OCI-LY1 (cell line): ENCODE results near the gene PNRC1.

ENCODE experiments used
- H2AFZ ChIP-seq: fragments of 200-600 bp; sonication (generic), shearing (Covaris generic); 2 replicates; pipeline ENCODE4 v1.6.0; 2014; ENCODE audit warnings: antibody characterized with exemption, mild to moderate bottlenecking, low read length
- H3F3A ChIP-seq: fragments of 200-600 bp; sonication (generic), shearing (Covaris generic); 2 replicates; pipeline ENCODE4 v1.6.0; 2014; ENCODE audit warnings: mild to moderate bottlenecking, antibody characterized with exemption, low read length, moderate library complexity; ENCODE audit not compliant: insufficient read depth
- H3K27ac ChIP-seq: fragments of 200-600 bp; sonication (generic); 2 replicates; pipeline ENCODE4 v1.5.1; 2014; ENCODE audit warnings: low read length, mixed run types, mild to moderate bottlenecking, low read depth; ENCODE audit not compliant: poor library complexity, severe bottlenecking
- H3K27me3 ChIP-seq: fragments of 200-600 bp; sonication (generic); 2 replicates; pipeline ENCODE4 v1.6.0; 2014; ENCODE audit warnings: antibody characterized with exemption, mild to moderate bottlenecking, low read length, moderate library complexity; ENCODE audit not compliant: insufficient read depth
- H3K36me3 ChIP-seq: fragments of 200-600 bp; sonication (generic); 2 replicates; pipeline ENCODE4 v1.6.1; 2014; ENCODE audit warnings: mild to moderate bottlenecking, antibody characterized with exemption, low read length, moderate library complexity, mixed read lengths; ENCODE audit not compliant: insufficient read depth
- H3K4me1 ChIP-seq: fragments of 200-600 bp; sonication (generic); 2 replicates; pipeline ENCODE4 v1.5.1; 2014; ENCODE audit warnings: mild to moderate bottlenecking, low read length, moderate library complexity; ENCODE audit not compliant: insufficient read depth, severe bottlenecking
- H3K4me2 ChIP-seq: fragments of 200-600 bp; sonication (generic), shearing (Covaris generic); 2 replicates; pipeline ENCODE4 v1.6.1; 2014; ENCODE audit warnings: low read length
- H3K4me3 ChIP-seq: fragments of 200-600 bp; sonication (generic); 2 replicates; pipeline ENCODE4 v1.5.1; 2014; ENCODE audit warnings: low read length, low read depth, mild to moderate bottlenecking, mixed read lengths; ENCODE audit not compliant: poor library complexity, severe bottlenecking
- H3K79me2 ChIP-seq: fragments of 200-600 bp; shearing (Covaris generic); 2 replicates; pipeline ENCODE4 v1.6.1; 2016; ENCODE audit warnings: mixed run types, low read length, mixed read lengths; ENCODE audit not compliant: insufficient read depth
- H3K9ac ChIP-seq: fragments of 200-600 bp; sonication (generic), shearing (Covaris generic); 2 replicates; pipeline ENCODE4 v1.6.1; 2014; ENCODE audit warnings: mild to moderate bottlenecking, low read length, mixed read lengths
- H3K9me2 ChIP-seq: fragments of 200-600 bp; sonication (generic), shearing (Covaris generic); 2 replicates; pipeline ENCODE4 v1.6.1; 2014; ENCODE audit warnings: low read depth, mild to moderate bottlenecking, low read length, mixed read lengths
- H3K9me3 ChIP-seq: fragments of 200-600 bp; shearing (Covaris generic); 2 replicates; pipeline ENCODE4 v1.6.1; 2014; ENCODE audit warnings: low read length, mixed read lengths
- H4K20me1 ChIP-seq: fragments of 200-600 bp; sonication (generic), shearing (Covaris generic); 2 replicates; pipeline ENCODE4 v1.6.0; 2016; ENCODE audit warnings: mild to moderate bottlenecking, low read length; ENCODE audit not compliant: insufficient read depth
- EZH2 ChIP-seq: fragments of 200-600 bp; sonication (generic), shearing (Covaris generic); IDR thresholded peaks from 2 replicates; pipeline ENCODE4 v1.8.0; 2017; ENCODE audit warnings: borderline replicate concordance, mixed run types, mild to moderate bottlenecking, antibody characterized with exemption, low read length, moderate library complexity, mixed read lengths
- TF ChIP-seq, protein P1 (sequence below): fragments of 200-600 bp; sonication (generic), shearing (Covaris generic); IDR thresholded peaks from 2 replicates; pipeline ENCODE4 v1.5.1; 2017; ENCODE audit warnings: mild to moderate bottlenecking, antibody characterized with exemption, low read length, moderate library complexity, mixed read lengths

The PNRC1 gene

DNA sequence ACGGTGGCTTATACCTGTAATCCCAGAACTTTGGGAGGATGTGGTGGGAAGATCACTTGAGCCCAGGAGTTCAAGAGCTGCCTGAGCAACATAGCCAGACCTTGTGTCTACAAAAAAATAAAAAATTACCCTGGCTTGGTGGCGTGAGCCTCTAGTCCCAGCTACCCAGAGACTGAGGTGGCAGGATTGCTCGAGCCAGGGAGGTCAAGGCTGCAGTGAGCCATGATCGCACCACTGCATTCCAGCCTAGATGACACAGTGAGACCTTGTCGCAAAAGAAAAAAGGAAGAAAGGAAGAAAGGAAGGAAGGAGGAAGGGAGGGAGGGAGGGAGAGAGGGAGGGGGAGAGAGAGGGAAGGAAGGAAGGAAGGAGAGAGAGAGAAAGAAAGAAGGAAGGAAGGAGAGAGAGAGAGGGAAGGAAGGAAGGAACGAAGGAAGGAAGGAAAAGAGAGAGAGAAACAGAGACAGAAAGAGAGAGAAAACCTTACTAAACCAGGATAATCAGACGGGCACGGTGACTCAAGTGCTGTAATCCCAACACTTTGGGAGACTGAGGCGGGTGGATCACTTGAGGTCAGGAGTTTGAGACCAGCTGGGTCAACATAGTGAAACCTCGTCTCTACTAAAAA is 10.9 kb upstream of the PNRC1 start:
- Histone ChIP-seq H3K9ac (no peak overlapping the region), H3K27ac (no peak overlapping the region), H3K36me3 (no peaks in the 10 kb centered on the region; the same call in 1 of the 2 replicates), H3F3A (no peaks in the 10 kb centered on the region), H4K20me1 (no peaks in the 10 kb centered on the region), H3K4me3 (no peak overlapping the region), H3K9me3 (0 out of 2 replicates have a peak, but pooled peaks cover 11% of the 10 kb centered on the region), H3K27me3 (no peaks in the 10 kb centered on the region; the same call in 1 of the 2 replicates), H3K9me2 (no peaks in the 10 kb centered on the region), H2AFZ (no peak overlapping the region), H3K4me1 (no peaks in the 10 kb centered on the region), H3K79me2 (no peaks in the 10 kb centered on the region), H3K4me2 (no peak overlapping the region)
- TF ChIP-seq, protein P1, sequence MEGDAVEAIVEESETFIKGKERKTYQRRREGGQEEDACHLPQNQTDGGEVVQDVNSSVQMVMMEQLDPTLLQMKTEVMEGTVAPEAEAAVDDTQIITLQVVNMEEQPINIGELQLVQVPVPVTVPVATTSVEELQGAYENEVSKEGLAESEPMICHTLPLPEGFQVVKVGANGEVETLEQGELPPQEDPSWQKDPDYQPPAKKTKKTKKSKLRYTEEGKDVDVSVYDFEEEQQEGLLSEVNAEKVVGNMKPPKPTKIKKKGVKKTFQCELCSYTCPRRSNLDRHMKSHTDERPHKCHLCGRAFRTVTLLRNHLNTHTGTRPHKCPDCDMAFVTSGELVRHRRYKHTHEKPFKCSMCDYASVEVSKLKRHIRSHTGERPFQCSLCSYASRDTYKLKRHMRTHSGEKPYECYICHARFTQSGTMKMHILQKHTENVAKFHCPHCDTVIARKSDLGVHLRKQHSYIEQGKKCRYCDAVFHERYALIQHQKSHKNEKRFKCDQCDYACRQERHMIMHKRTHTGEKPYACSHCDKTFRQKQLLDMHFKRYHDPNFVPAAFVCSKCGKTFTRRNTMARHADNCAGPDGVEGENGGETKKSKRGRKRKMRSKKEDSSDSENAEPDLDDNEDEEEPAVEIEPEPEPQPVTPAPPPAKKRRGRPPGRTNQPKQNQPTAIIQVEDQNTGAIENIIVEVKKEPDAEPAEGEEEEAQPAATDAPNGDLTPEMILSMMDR: no peak
- no peak for TF ChIP-seq EZH2

DNA sequence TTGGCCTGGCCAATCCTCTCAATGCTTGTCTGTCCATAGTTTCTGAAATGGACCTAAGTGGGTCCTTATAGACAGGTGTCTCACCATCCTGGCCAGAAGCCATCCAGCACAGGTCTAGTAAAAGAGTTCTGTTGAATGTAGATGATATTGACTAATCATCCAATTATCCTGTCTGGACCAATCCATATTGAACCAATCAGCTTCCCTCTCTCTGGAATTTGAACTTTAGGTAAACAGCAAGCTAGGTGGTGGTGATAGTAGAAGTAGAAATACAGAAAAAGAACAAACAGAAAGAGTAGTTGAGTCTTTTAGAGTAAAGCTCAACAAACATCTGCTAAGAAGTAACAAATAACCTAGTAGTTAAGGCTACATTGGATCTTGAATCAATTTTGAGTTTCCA is 9.5 kb upstream of the PNRC1 start:
- H3K4me1 ChIP-seq: no peaks in the 10 kb centered on the region
- no peaks in the 10 kb centered on the region; the same call in 1 of the 2 replicates for H3K27me3 ChIP-seq
- 0 out of 2 replicates have a peak, but pooled peaks cover 11% of the 10 kb centered on the region for H3K9me3 ChIP-seq
- H3K4me2 ChIP-seq: no peak overlapping the region
- no peak overlapping the region for H3K4me3 ChIP-seq
- no peak overlapping the region for H3K27ac ChIP-seq
- H3K9ac ChIP-seq: no peak overlapping the region
- H3K9me2 ChIP-seq: no peaks in the 10 kb centered on the region
- no peaks in the 10 kb centered on the region; the same call in 1 of the 2 replicates for H3K36me3 ChIP-seq
- TF ChIP-seq, protein P1: no peak
- TF ChIP-seq EZH2: no peak
- no peak overlapping the region for H2AFZ ChIP-seq
- H4K20me1 ChIP-seq: no peaks in the 10 kb centered on the region
- no peaks in the 10 kb centered on the region for H3K79me2 ChIP-seq
- H3F3A ChIP-seq: no peaks in the 10 kb centered on the region

DNA sequence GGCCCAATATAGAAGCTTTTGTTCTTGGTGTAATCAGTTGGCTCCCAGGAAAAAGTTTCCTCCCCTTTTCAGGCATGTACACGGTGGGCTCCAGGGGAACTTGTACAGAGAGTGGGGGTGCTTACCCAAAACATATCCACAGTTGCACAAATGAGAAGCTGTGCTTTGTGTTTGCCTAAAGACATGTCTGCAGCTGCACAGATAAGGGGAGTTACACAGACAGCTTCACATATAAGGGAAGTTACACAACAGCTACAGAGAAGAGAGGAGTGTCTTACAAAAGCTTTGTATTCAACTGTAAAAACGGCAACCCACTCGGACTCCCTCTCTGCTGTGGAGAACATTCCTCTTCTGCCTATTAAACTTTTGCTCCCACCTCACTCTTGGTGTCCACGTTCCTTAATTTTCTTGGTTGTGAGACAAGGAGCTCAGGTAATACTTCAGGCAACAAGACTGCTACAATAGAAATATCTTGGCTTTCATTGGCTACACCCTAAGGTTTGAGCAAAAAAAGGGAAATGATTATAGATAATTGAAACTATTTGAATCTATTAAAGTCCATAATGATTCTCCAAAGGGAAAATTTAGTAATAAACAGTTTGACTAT is 7.4 kb upstream of the PNRC1 start:
- TF ChIP-seq, protein P1: no peak
- no peak for TF ChIP-seq EZH2
- no peak overlapping the region for H2AFZ ChIP-seq
- H3K79me2 ChIP-seq: no peaks in the 10 kb centered on the region

More for the DNA sequence above, 7.4 kb upstream of the PNRC1 start:
- Histone ChIP-seq H3K27me3 (no peaks in the 10 kb centered on the region; the same call in 1 of the 2 replicates), H3F3A (no peaks in the 10 kb centered on the region), H3K9ac (no peak overlapping the region), H3K4me1 (no peaks in the 10 kb centered on the region), H4K20me1 (no peaks in the 10 kb centered on the region), H3K27ac (no peak overlapping the region), H3K4me2 (no peak overlapping the region), H3K9me3 (0 out of 2 replicates have a peak, but pooled peaks cover 11% of the 10 kb centered on the region), H3K4me3 (no peak overlapping the region), H3K9me2 (no peaks in the 10 kb centered on the region), H3K36me3 (no peaks in the 10 kb centered on the region; the same call in 1 of the 2 replicates)
